IMR-90 (cell line): ENCODE data around the gene PAPLN. TPM values are rescaled to one million over a fixed set of nuclear protein-coding genes. Genes with fewer than 3 reads are reported as not detected.

Experiments
- ATAC-seq: fragments of 200-7000 bp; cut with Tn5 transposase; 2 replicates; pipeline ENCODE4 v1.9.1; 2020; ENCODE audit warnings: low read depth, mild to moderate bottlenecking, moderate library complexity
- BruUV-seq: library from RNA; stranded (reverse); fragments of 400-500 nt; replicated peaks from 2 replicates; lab custom pipeline; 2021; lab: Mats Ljungman, UMichigan
- CTCF ChIA-PET: fragments of 300-600 bp; formaldehyde crosslinking; extraction: SDS; loops from one replicate; lab custom pipeline; 2021; ENCODE audit warnings: antibody characterized with exemption; lab: Yijun Ruan, JAX
- POLR2A ChIA-PET: fragments of 300-600 bp; sonication (Branson Sonifier 250); formaldehyde crosslinking; loops from one replicate; lab custom pipeline; 2022; ENCODE audit warnings: antibody characterized with exemption; ENCODE audit not compliant: unreplicated experiment; lab: Charles Lee
- DNase-seq: peaks from one replicate; pipeline ENCODE4 v3.0.0; 2013
- H2AFZ ChIP-seq: replicated peaks from 2 replicates; pipeline ENCODE3; 2013; ENCODE audit warnings: low read length, mild to moderate bottlenecking; ENCODE audit not compliant: poor library complexity
- H2AK5ac ChIP-seq: 2 replicates; pipeline ENCODE4 v1.6.1; 2013; ENCODE audit warnings: low read depth, low read length, inconsistent platforms
- H2AK9ac ChIP-seq: replicated peaks from 2 replicates; pipeline ENCODE3; 2013; ENCODE audit warnings: mild to moderate bottlenecking, low read depth, low read length, moderate library complexity; ENCODE audit not compliant: poor library complexity
- H2BK120ac ChIP-seq: 2 replicates; pipeline ENCODE4 v1.6.1; 2013; ENCODE audit warnings: low read depth, low read length, inconsistent platforms
- H2BK15ac ChIP-seq: 3 replicates; pipeline ENCODE4 v1.6.1; 2013; ENCODE audit warnings: low read depth, low read length, inconsistent platforms
- H2BK20ac ChIP-seq: 2 replicates; pipeline ENCODE4 v1.6.1; 2013; ENCODE audit warnings: low read depth, mild to moderate bottlenecking, inconsistent platforms, low read length, moderate library complexity
- H2BK5ac ChIP-seq: 2 replicates; pipeline ENCODE4 v1.6.1; 2013; ENCODE audit warnings: mild to moderate bottlenecking, low read depth, low read length, inconsistent platforms; ENCODE audit not compliant: poor library complexity, severe bottlenecking
- H3K14ac ChIP-seq: replicated peaks from 2 replicates; pipeline ENCODE4 v1.6.1; 2013; ENCODE audit warnings: low read depth, low read length, inconsistent platforms
- H3K18ac ChIP-seq: 2 replicates; pipeline ENCODE4 v1.6.1; 2013; ENCODE audit warnings: low read depth, low read length, control low read depth
- H3K23ac ChIP-seq: 2 replicates; pipeline ENCODE4 v1.6.1; 2013; ENCODE audit warnings: low read depth, low read length, inconsistent platforms
- H3K27ac ChIP-seq: 2 replicates; pipeline ENCODE4 v1.5.1; 2013; ENCODE audit warnings: mild to moderate bottlenecking, control low read depth, low read length; ENCODE audit not compliant: insufficient read depth
- H3K27me3 ChIP-seq: 2 replicates; pipeline ENCODE4 v1.6.1; 2013; ENCODE audit warnings: low read length; ENCODE audit not compliant: control insufficient read depth, insufficient read depth
- H3K36me3 ChIP-seq: 2 replicates; pipeline ENCODE4 v1.6.1; 2013; ENCODE audit warnings: low read length, mixed read lengths; ENCODE audit not compliant: control insufficient read depth, insufficient read depth
- H3K4ac ChIP-seq: 2 replicates; pipeline ENCODE4 v1.6.1; 2013; ENCODE audit warnings: low read depth, low read length, inconsistent platforms
- H3K4me1 ChIP-seq: 2 replicates; pipeline ENCODE4 v1.6.1; 2013; ENCODE audit warnings: low read length, mixed read lengths; ENCODE audit not compliant: control insufficient read depth, insufficient read depth
- H3K4me2 ChIP-seq: 2 replicates; pipeline ENCODE4 v1.6.1; 2013; ENCODE audit warnings: low read depth, mild to moderate bottlenecking, control low read depth, low read length, moderate library complexity
- H3K4me3 ChIP-seq: 2 replicates; pipeline ENCODE4 v1.5.1; 2013; ENCODE audit warnings: low read depth, mild to moderate bottlenecking, control low read depth, low read length, moderate library complexity; ENCODE audit not compliant: insufficient read depth
- H3K56ac ChIP-seq: 2 replicates; pipeline ENCODE4 v1.6.1; 2013; ENCODE audit warnings: low read length, inconsistent platforms; ENCODE audit not compliant: insufficient read depth; ENCODE audit errors: extremely low read depth
- H3K79me1 ChIP-seq, 2 experiments: 2 replicates each; pipeline ENCODE4 v1.6.1; 2013; ENCODE audit warnings: low read length in 2 of 2, inconsistent platforms in 1 of 2, low read depth in 1 of 2
- H3K9ac ChIP-seq: 2 replicates; pipeline ENCODE4 v1.6.1; 2013; ENCODE audit warnings: low read depth, low read length, control low read depth
- H3K9me1 ChIP-seq: 2 replicates; pipeline ENCODE4 v1.6.1; 2013; ENCODE audit warnings: low read length, inconsistent platforms; ENCODE audit not compliant: insufficient read depth
- H3K9me3 ChIP-seq: 2 replicates; pipeline ENCODE4 v1.6.1; 2013; ENCODE audit warnings: low read length; ENCODE audit not compliant: control insufficient read depth, insufficient read depth
- H4K20me1 ChIP-seq: 2 replicates; pipeline ENCODE4 v1.6.1; 2013; ENCODE audit warnings: low read length, inconsistent platforms; ENCODE audit not compliant: insufficient read depth
- H4K5ac ChIP-seq: 2 replicates; pipeline ENCODE4 v1.6.1; 2013; ENCODE audit warnings: mild to moderate bottlenecking, low read depth, low read length, control low read depth
- H4K8ac ChIP-seq, 2 experiments: 2 replicates each; pipeline ENCODE4 v1.6.1; 2013; ENCODE audit warnings: low read depth in 2 of 2, low read length in 2 of 2, control low read depth in 1 of 2, inconsistent platforms in 1 of 2
- H4K91ac ChIP-seq: 2 replicates; pipeline ENCODE4 v1.6.1; 2013; ENCODE audit warnings: low read depth, low read length, inconsistent platforms; ENCODE audit not compliant: insufficient read depth
- BHLHE40 ChIP-seq: fragments of 150-350 bp; IDR thresholded peaks from 2 replicates; pipeline ENCODE4 v1.6.1; 2016; ENCODE audit warnings: mild to moderate bottlenecking, low read depth, low read length
- CEBPB ChIP-seq: IDR thresholded peaks from 2 replicates; pipeline ENCODE4 v1.6.1; 2012; ENCODE audit warnings: low read depth, low read length, improper control_type of control experiment
- CHD1 ChIP-seq: IDR thresholded peaks from 2 replicates; pipeline ENCODE4 v1.6.1; 2012; ENCODE audit warnings: low read depth, low read length, improper control_type of control experiment
- FOS ChIP-seq: fragments of 150-350 bp; IDR thresholded peaks from 2 replicates; pipeline ENCODE4 v1.6.1; 2016; ENCODE audit warnings: low read depth, low read length
- MAFK ChIP-seq: IDR thresholded peaks from 2 replicates; pipeline ENCODE4 v1.6.1; 2012; ENCODE audit warnings: low read depth, low read length, improper control_type of control experiment
- MAZ ChIP-seq: IDR thresholded peaks from 2 replicates; pipeline ENCODE4 v1.6.1; 2012; ENCODE audit warnings: low read depth, mild to moderate bottlenecking, low read length, improper control_type of control experiment, moderate library complexity, borderline replicate concordance
- MXI1 ChIP-seq: IDR thresholded peaks from 2 replicates; pipeline ENCODE4 v1.6.1; 2012; ENCODE audit warnings: low read depth, mild to moderate bottlenecking, low read length, moderate library complexity, borderline replicate concordance
- NFE2L2 ChIP-seq: fragments of 150-350 bp; IDR thresholded peaks from 2 replicates; pipeline ENCODE4 v1.6.1; 2016; ENCODE audit warnings: low read depth, mild to moderate bottlenecking, low read length
- POLR2A ChIP-seq: IDR thresholded peaks from 2 replicates; pipeline ENCODE4 v1.6.1; 2012; ENCODE audit warnings: mild to moderate bottlenecking, low read depth, low read length
- RAD21 ChIP-seq: IDR thresholded peaks from 2 replicates; pipeline ENCODE4 v1.6.1; 2012; ENCODE audit warnings: low read length, improper control_type of control experiment
- RCOR1 ChIP-seq: IDR thresholded peaks from 2 replicates; pipeline ENCODE4 v1.6.1; 2012; ENCODE audit warnings: mild to moderate bottlenecking, low read length, improper control_type of control experiment; ENCODE audit not compliant: insufficient replicate concordance
- RFX5 ChIP-seq: IDR thresholded peaks from 2 replicates; pipeline ENCODE4 v1.8.0; 2012; ENCODE audit warnings: low read depth, mild to moderate bottlenecking, low read length, moderate library complexity
- SMC3 ChIP-seq: fragments of 150-350 bp; IDR thresholded peaks from 2 replicates; pipeline ENCODE4 v1.6.1; 2016; ENCODE audit warnings: low read depth, mild to moderate bottlenecking, antibody characterized with exemption, low read length, moderate library complexity
- USF2 ChIP-seq: fragments of 150-350 bp; IDR thresholded peaks from 2 replicates; pipeline ENCODE4 v1.6.1; 2017; ENCODE audit warnings: mild to moderate bottlenecking, antibody characterized with exemption, low read length, low read depth
- WGBS, 2 experiments: methylation state at CpG; one replicate each; pipeline versions ENCODE4 v1.1.5 to v1.1.7; 2013; ENCODE audit warnings: missing lambda C conversion rate in 2 of 2; ENCODE audit not compliant: insufficient read length in 1 of 2; ENCODE audit errors: extremely low coverage in 2 of 2; 5-methylcytosine and 5-hydroxymethylcytosine counted together
- dilution Hi-C: fragments of 300-500 bp; cut with HindIII; formaldehyde crosslinking; loops from one replicate; pipeline ENCODE4 v1.14.3; 2018; ENCODE audit warnings: low sequenced_read_pairs; ENCODE audit not compliant: unreplicated experiment
- in situ Hi-C: fragments of 300-500 bp; cut with MboI; formaldehyde crosslinking; loops from 3 replicates; pipeline ENCODE4 v1.14.3; 2019; ENCODE audit warnings: low sequenced_read_pairs, inconsistent platforms, mixed read lengths
- intact Hi-C: fragments of 100-400 bp; cut with micrococcal nuclease; formaldehyde crosslinking; loops from 2 replicates; pipeline ENCODE4 v1.10.0; 2022
- polyA plus RNA-seq, 3 experiments: library from polyadenylated mRNA; depleted of rRNA; stranded (reverse); fragments of >200 nt; gene quantifications; 2 replicates each; pipeline ENCODE4 v1.2.3, GENCODE V29; 2012; ENCODE audit warnings: low replicate concordance in 1 of 3
- total RNA-seq: library from RNA; depleted of rRNA; stranded (reverse); fragments of >200 nt; gene quantifications from 2 replicates; pipeline ENCODE4 v1.2.3, GENCODE V29; 2012
- TF ChIP-seq, protein P1 (sequence below): fragments of 150-350 bp; IDR thresholded peaks from 2 replicates; pipeline ENCODE4 v1.6.1; 2016; ENCODE audit warnings: low read depth, mild to moderate bottlenecking, low read length, moderate library complexity, borderline replicate concordance
- TF ChIP-seq, protein P2 (sequence below): conservative IDR thresholded peaks from 2 replicates; pipeline ENCODE4 v1.5.1; 2012; ENCODE audit warnings: mild to moderate bottlenecking, low read depth, low read length, improper control_type of control experiment

Gene PAPLN
- total and polyA plus RNA-seq, 2 of the 4 experiments (the other 2 are of a cell fraction) = 0.36 to 1.2 TPM

DNA sequence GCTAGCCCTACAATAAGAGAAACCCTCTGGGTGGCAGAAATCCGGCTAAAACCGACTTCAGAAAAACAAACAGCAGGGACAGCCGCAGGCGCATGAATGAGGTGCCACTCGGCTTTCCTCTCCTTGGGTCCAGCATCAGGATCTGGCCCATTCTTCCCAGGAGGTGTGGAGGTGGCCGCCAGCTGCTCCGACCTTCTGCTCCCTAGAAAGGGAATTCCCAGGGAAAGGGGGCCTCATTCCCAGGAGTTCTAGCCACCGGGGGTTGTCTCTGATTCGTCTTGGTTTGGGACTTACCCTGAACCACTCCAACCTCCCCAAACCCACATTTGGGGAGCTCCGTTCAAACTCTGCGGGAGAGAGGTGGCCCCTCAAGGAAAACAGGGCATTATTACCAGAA lies 13.0 kb downstream of the PAPLN start:
- intact Hi-C loops (no loop called here), dilution Hi-C loops (no loop called here), in situ Hi-C loops (no loop called here)
- no peak overlapping the region for H3K4me2 ChIP-seq
- H3K9ac ChIP-seq = no peak overlapping the region
- POLR2A ChIA-PET = no interaction called here
- H2BK15ac ChIP-seq = no peak overlapping the region
- no peaks in the 10 kb centered on the region for H3K36me3 ChIP-seq
- H3K14ac ChIP-seq = no peak overlapping the region
- H2BK20ac ChIP-seq = no peak overlapping the region
- CTCF ChIA-PET = no interaction called here
- H3K4me1 ChIP-seq = no peaks in the 10 kb centered on the region
- no peak overlapping the region for H2AK5ac ChIP-seq
- no peak overlapping the region for H2BK5ac ChIP-seq
- no peak overlapping the region for H2AK9ac ChIP-seq
- H3K4me3 ChIP-seq = no peak overlapping the region
- H3K23ac ChIP-seq = no peak overlapping the region
- no peak overlapping the region for H3K56ac ChIP-seq
- DNase-seq = no peak
- no peaks in the 10 kb centered on the region for H3K9me3 ChIP-seq
- no peak overlapping the region for H4K8ac ChIP-seq
- no peaks in the 10 kb centered on the region for H3K27me3 ChIP-seq
- no peak overlapping the region for H4K91ac ChIP-seq
- 78% methylated on average over 3 of the region's 11 CpGs; no CpG with 5 or more reads in 1 of the 2 experiments for WGBS, 2 experiments
- BruUV-seq = no TSS peak
- no peak overlapping the region for H3K27ac ChIP-seq
- H4K5ac ChIP-seq = no peak overlapping the region
- no peaks in the 10 kb centered on the region for H4K20me1 ChIP-seq
- 0 out of 2 replicates have a peak, but pooled peaks cover 3% of the 10 kb centered on the region for H3K9me1 ChIP-seq
- TF ChIP-seq BHLHE40 (no peak), RFX5 (no peak), SMC3 (no peak), RCOR1 (no peak), MAFK (no peak), POLR2A (no peak), CHD1 (no peak), MXI1 (no peak), MAZ (no peak), RAD21 (no peak), USF2 (no peak), NFE2L2 (no peak), CEBPB (no peak), FOS (no peak)
- TF ChIP-seq, protein P1, sequence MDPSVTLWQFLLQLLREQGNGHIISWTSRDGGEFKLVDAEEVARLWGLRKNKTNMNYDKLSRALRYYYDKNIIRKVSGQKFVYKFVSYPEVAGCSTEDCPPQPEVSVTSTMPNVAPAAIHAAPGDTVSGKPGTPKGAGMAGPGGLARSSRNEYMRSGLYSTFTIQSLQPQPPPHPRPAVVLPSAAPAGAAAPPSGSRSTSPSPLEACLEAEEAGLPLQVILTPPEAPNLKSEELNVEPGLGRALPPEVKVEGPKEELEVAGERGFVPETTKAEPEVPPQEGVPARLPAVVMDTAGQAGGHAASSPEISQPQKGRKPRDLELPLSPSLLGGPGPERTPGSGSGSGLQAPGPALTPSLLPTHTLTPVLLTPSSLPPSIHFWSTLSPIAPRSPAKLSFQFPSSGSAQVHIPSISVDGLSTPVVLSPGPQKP = no peak
- TF ChIP-seq, protein P2, sequence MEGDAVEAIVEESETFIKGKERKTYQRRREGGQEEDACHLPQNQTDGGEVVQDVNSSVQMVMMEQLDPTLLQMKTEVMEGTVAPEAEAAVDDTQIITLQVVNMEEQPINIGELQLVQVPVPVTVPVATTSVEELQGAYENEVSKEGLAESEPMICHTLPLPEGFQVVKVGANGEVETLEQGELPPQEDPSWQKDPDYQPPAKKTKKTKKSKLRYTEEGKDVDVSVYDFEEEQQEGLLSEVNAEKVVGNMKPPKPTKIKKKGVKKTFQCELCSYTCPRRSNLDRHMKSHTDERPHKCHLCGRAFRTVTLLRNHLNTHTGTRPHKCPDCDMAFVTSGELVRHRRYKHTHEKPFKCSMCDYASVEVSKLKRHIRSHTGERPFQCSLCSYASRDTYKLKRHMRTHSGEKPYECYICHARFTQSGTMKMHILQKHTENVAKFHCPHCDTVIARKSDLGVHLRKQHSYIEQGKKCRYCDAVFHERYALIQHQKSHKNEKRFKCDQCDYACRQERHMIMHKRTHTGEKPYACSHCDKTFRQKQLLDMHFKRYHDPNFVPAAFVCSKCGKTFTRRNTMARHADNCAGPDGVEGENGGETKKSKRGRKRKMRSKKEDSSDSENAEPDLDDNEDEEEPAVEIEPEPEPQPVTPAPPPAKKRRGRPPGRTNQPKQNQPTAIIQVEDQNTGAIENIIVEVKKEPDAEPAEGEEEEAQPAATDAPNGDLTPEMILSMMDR = no peak
- no peak for ATAC-seq
- 0 out of 4 replicates have a peak, but pooled peaks cover 0 to under 1% of the 10 kb centered on the region in 2 experiments for H3K79me1 ChIP-seq
- H2AFZ ChIP-seq = no peak overlapping the region
- no peak overlapping the region for H2BK120ac ChIP-seq
- H3K4ac ChIP-seq = no peak overlapping the region
- H3K18ac ChIP-seq = no peak overlapping the region
